ENCODE measurements around the gene NCF2. TPM values are rescaled to one million over a fixed set of nuclear protein-coding genes. Genes with fewer than 3 reads are reported as not detected.

The NCF2 gene
- total RNA-seq, 1 experiment from 2014 or later: 0.10 TPM

DNA sequence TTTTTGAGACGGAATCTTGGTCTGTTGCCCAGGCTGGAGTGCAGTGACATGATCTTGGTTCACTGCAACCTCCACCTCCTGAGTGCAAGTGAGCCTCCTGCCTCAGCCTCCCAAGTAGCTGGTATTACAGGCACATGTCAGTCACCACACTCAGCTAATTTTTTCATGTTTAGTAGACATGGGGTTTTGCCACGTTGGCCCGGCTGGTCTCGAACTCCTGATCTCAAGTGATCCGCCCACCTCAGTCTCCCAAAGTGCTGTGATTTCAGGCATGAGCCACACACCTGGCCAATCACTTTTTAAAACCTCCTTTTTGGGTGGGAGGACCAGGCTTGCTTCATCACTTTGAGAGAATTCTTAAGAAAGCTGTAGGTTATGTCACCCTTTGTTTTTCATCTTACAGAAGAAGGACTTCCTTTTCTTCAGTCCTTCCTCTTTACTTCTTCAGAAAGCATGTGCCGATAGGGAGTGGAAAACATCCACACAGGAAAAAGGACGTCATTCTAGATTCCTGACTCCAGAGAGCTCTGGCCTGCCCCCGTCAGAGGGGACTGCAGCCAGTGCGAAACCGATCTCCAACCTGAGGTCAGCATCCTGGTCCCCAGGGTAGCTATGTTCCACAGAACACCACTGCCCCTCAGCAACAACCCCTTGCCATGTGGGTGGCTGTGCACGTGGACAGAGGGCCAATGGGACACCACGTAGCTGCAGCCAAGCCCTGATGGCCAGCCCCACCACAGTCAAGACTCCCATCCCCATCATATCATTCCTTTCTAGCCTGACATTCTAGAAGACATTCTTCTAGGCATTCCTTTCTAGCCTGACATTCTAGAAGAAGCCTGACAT lies 21.9 kb downstream of the NCF2 start:
- Histone ChIP-seq H3K4me1 (ENCODE audit: control insufficient read depth, insufficient read depth, low read length) (no peaks in the 10 kb centered on the region), H3K9me3 (ENCODE audit: control insufficient read depth, insufficient read depth, low read depth, low read length) (no peaks in the 10 kb centered on the region), H3K27me3 (ENCODE audit: control insufficient read depth, insufficient read depth, low read length) (no peaks in the 10 kb centered on the region), H3K27ac (ENCODE audit: low read length) (no peak overlapping the region), H3K4me3 (ENCODE audit: low read depth in 2 of 2, low read length in 2 of 2) (no peak overlapping the region), H3K36me3 (ENCODE audit: control insufficient read depth, insufficient read depth, low read length) (no peaks in the 10 kb centered on the region)
- intact Hi-C loops (cut with micrococcal nuclease; ENCODE audit: unreplicated experiment) (no loop called here), in situ Hi-C loops (cut with HindIII; ENCODE audit: low pct_unique_long_range_greater_than_20kb, low sequenced_read_pairs) (no loop called here)
- TF ChIP-seq SIN3A (IDR thresholded peaks at IDR 0.05; ENCODE audit: borderline replicate concordance, insufficient read depth, low read depth, low read length) (no peak), TCF7L2 (IDR thresholded peaks at IDR 0.05; ENCODE audit: low read depth, low read length) (no peak), POLR2AphosphoS5 (IDR thresholded peaks at IDR 0.05; ENCODE audit: low read depth, low read length) (no peak)
- TF ChIP-seq, protein P1, sequence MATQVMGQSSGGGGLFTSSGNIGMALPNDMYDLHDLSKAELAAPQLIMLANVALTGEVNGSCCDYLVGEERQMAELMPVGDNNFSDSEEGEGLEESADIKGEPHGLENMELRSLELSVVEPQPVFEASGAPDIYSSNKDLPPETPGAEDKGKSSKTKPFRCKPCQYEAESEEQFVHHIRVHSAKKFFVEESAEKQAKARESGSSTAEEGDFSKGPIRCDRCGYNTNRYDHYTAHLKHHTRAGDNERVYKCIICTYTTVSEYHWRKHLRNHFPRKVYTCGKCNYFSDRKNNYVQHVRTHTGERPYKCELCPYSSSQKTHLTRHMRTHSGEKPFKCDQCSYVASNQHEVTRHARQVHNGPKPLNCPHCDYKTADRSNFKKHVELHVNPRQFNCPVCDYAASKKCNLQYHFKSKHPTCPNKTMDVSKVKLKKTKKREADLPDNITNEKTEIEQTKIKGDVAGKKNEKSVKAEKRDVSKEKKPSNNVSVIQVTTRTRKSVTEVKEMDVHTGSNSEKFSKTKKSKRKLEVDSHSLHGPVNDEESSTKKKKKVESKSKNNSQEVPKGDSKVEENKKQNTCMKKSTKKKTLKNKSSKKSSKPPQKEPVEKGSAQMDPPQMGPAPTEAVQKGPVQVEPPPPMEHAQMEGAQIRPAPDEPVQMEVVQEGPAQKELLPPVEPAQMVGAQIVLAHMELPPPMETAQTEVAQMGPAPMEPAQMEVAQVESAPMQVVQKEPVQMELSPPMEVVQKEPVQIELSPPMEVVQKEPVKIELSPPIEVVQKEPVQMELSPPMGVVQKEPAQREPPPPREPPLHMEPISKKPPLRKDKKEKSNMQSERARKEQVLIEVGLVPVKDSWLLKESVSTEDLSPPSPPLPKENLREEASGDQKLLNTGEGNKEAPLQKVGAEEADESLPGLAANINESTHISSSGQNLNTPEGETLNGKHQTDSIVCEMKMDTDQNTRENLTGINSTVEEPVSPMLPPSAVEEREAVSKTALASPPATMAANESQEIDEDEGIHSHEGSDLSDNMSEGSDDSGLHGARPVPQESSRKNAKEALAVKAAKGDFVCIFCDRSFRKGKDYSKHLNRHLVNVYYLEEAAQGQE (IDR thresholded peaks at IDR 0.05; ENCODE audit: insufficient read depth in 1 of 2, low read depth in 2 of 2, low read length in 1 of 2): no peak
- TF ChIP-seq, protein P2, sequence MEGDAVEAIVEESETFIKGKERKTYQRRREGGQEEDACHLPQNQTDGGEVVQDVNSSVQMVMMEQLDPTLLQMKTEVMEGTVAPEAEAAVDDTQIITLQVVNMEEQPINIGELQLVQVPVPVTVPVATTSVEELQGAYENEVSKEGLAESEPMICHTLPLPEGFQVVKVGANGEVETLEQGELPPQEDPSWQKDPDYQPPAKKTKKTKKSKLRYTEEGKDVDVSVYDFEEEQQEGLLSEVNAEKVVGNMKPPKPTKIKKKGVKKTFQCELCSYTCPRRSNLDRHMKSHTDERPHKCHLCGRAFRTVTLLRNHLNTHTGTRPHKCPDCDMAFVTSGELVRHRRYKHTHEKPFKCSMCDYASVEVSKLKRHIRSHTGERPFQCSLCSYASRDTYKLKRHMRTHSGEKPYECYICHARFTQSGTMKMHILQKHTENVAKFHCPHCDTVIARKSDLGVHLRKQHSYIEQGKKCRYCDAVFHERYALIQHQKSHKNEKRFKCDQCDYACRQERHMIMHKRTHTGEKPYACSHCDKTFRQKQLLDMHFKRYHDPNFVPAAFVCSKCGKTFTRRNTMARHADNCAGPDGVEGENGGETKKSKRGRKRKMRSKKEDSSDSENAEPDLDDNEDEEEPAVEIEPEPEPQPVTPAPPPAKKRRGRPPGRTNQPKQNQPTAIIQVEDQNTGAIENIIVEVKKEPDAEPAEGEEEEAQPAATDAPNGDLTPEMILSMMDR (IDR thresholded peaks at IDR 0.05): no peak
- ATAC-seq (no peak), DNase-seq (ENCODE audit: low read depth, low spot score) (no peak)
- ChIA-PET CTCF (interaction anchor here (0.6 kb wide), 1 partner anchor 339 kb away, joined by 6 read pairs; no protein-coding TSS in a partner anchor), POLR2A (no interaction called here)
- no TSS peak for BruUV-seq (replicated peaks)

DNA sequence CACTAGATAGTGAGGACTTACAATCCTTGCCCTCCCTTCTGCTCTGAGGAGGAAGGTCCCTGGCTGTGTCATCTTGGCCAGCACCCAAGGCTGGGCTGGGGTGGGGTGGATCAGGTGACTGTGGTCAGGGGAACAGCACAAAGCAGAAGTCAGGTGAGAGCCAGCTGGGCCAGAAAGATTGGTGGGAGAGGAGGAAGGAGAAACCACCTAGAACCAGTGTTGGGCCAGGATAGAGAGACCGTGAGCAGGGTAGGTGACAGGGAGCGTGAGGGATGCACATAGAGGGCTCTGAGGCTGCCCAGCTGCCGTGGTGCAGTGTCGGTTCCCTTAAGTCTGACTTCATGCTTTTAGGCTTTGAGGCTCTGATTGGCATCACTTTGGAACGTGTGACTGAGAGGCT lies 22.7 kb downstream of the NCF2 start:
- Histone ChIP-seq H3K4me1 (ENCODE audit: control insufficient read depth, insufficient read depth, low read length) (no peaks in the 10 kb centered on the region), H3K27ac (ENCODE audit: low read length) (no peak overlapping the region), H3K36me3 (ENCODE audit: control insufficient read depth, insufficient read depth, low read length) (no peaks in the 10 kb centered on the region), H3K9me3 (ENCODE audit: control insufficient read depth, insufficient read depth, low read depth, low read length) (no peaks in the 10 kb centered on the region), H3K27me3 (ENCODE audit: control insufficient read depth, insufficient read depth, low read length) (no peaks in the 10 kb centered on the region), H3K4me3 (ENCODE audit: low read depth in 2 of 2, low read length in 2 of 2) (no peak overlapping the region)
- POLR2A ChIA-PET: no interaction called here
- no peak for TF ChIP-seq SIN3A (IDR thresholded peaks at IDR 0.05; ENCODE audit: borderline replicate concordance, insufficient read depth, low read depth, low read length)
- TF ChIP-seq, protein P1 (IDR thresholded peaks at IDR 0.05; ENCODE audit: insufficient read depth in 1 of 2, low read depth in 2 of 2, low read length in 1 of 2): no peak
- TF ChIP-seq TCF7L2 (IDR thresholded peaks at IDR 0.05; ENCODE audit: low read depth, low read length): no peak
- TF ChIP-seq, protein P2 (IDR thresholded peaks at IDR 0.05): no peak
- TF ChIP-seq POLR2AphosphoS5 (IDR thresholded peaks at IDR 0.05; ENCODE audit: low read depth, low read length): no peak
- intact Hi-C loops (cut with micrococcal nuclease; ENCODE audit: unreplicated experiment) (no loop called here), in situ Hi-C loops (cut with HindIII; ENCODE audit: low pct_unique_long_range_greater_than_20kb, low sequenced_read_pairs) (no loop called here)
- no peak for ATAC-seq
- DNase-seq (ENCODE audit: low read depth, low spot score): no peak
- CTCF ChIA-PET: no interaction called here
- no TSS peak for BruUV-seq (replicated peaks)

Data from Panc1 (cell line).